Activated CD4-positive, alpha-beta T cell treated with anti-CD3 and anti-CD28 coated beads for 36 hours (primary cell): ENCODE results near the gene MPP2. TPM values are rescaled to one million over a fixed set of nuclear protein-coding genes. Genes with fewer than 3 reads are reported as not detected.

Experiments
- ATAC-seq: fragments of 200-7000 bp; cut with Tn5 transposase; one replicate; pipeline ENCODE4 v1.10.0; 2021; ENCODE audit warnings: mild to moderate bottlenecking, moderate library complexity
- CTCF ChIA-PET: fragments of 350-600 bp; sonication (Branson Sonifier 250); formaldehyde crosslinking; loops from one replicate; lab custom pipeline; 2021; ENCODE audit warnings: antibody characterized with exemption; lab: Charles Lee
- POLR2A ChIA-PET: fragments of 350-600 bp; sonication (Branson Sonifier 250); formaldehyde crosslinking; loops from one replicate; lab custom pipeline; 2021; ENCODE audit warnings: antibody characterized with exemption, inconsistent platforms; lab: Charles Lee
- DNase-seq: peaks from one replicate; pipeline ENCODE4 v3.0.0-alpha.2; 2020
- H3K27ac Mint-ChIP-seq: one replicate; pipeline ENCODE4 v1.8.0; 2021; ENCODE audit warnings: mixed read lengths
- H3K27me3 Mint-ChIP-seq: one replicate; pipeline ENCODE4 v1.8.0; 2021; ENCODE audit warnings: mixed read lengths
- H3K36me3 Mint-ChIP-seq: one replicate; pipeline ENCODE4 v1.8.0; 2021; ENCODE audit warnings: low read depth, mixed read lengths
- H3K4me1 Mint-ChIP-seq: one replicate; pipeline ENCODE4 v1.8.0; 2021; ENCODE audit warnings: mixed read lengths
- H3K4me3 Mint-ChIP-seq: one replicate; pipeline ENCODE4 v1.8.0; 2021; ENCODE audit warnings: mild to moderate bottlenecking, moderate library complexity, mixed read lengths
- H3K9me3 Mint-ChIP-seq: one replicate; pipeline ENCODE4 v1.8.0; 2021; ENCODE audit warnings: low read depth, mixed read lengths
- intact Hi-C, 2 experiments: fragments of 100-400 bp; cut with DNase I in 1 of 2; cut with micrococcal nuclease in 1 of 2; formaldehyde crosslinking; loops; one replicate each; pipeline versions ENCODE4 v1.14.2 to v1.15.1; 2022 to 2024; cut with DNase I, micrococcal nuclease
- total RNA-seq, 2 experiments: library from RNA; stranded (reverse); gene quantifications; one replicate each; pipeline ENCODE4 v1.2.3, GENCODE V29; 2021

The MPP2 gene
- total RNA-seq, 2 experiments from 2014 or later: 1.2 to 1.3 TPM

- H3K36me3 Mint-ChIP-seq: no peaks in the 10 kb centered on the region
- POLR2A ChIA-PET: interaction anchor here (0.5 kb wide), 1 partner anchor 279 kb away, joined by 3 read pairs; no protein-coding TSS in a partner anchor
- no peaks in the 10 kb centered on the region for H3K9me3 Mint-ChIP-seq
- ATAC-seq: peak; percentile 80
- CTCF ChIA-PET: no interaction called here
- intact Hi-C loops: loop anchor here in 1 of 2 experiments (5.0 kb wide), 1 partner anchor 48 kb away; the partner anchor contains the start of gene CFAP97D1
- no peak overlapping the region for H3K27ac Mint-ChIP-seq
- H3K4me3 Mint-ChIP-seq: no peak overlapping the region
- H3K27me3 Mint-ChIP-seq: peaks cover 29% of the 10 kb centered on the region
- DNase-seq: peak; percentile 38
- peaks cover 17% of the 10 kb centered on the region for H3K4me1 Mint-ChIP-seq
Measured at GRCh38 chr17:43830510-43831140, 76.7 kb downstream of the MPP2 start.

GRCh38 chr17:43829738-43830137 lies 77.6 kb downstream of the MPP2 start:
- peaks cover 29% of the 10 kb centered on the region for H3K27me3 Mint-ChIP-seq
- POLR2A ChIA-PET: interaction anchor here (0.5 kb wide), 1 partner anchor 279 kb away, joined by 3 read pairs; no protein-coding TSS in a partner anchor
- H3K9me3 Mint-ChIP-seq: no peaks in the 10 kb centered on the region
- DNase-seq (no peak), ATAC-seq (no peak)
- CTCF ChIA-PET: no interaction called here
- no peak overlapping the region for H3K27ac Mint-ChIP-seq
- intact Hi-C loops: loop anchor here in 1 of 2 experiments (5.0 kb wide), 1 partner anchor 47 kb away; the partner anchor contains the start of gene CFAP97D1
- no peak overlapping the region for H3K4me3 Mint-ChIP-seq
- peaks cover 17% of the 10 kb centered on the region for H3K4me1 Mint-ChIP-seq
- no peaks in the 10 kb centered on the region for H3K36me3 Mint-ChIP-seq

- Mint-ChIP-seq H3K27ac (no peak overlapping the region), H3K27me3 (peaks cover 15% of the 10 kb centered on the region), H3K4me3 (no peak overlapping the region), H3K9me3 (no peaks in the 10 kb centered on the region), H3K4me1 (peaks cover 10% of the 10 kb centered on the region), H3K36me3 (no peaks in the 10 kb centered on the region)
- CTCF ChIA-PET: interaction anchor here (1.4 to 3.1 kb wide), 2 partner anchors 18 to 51 kb away, joined by 3 to 11 read pairs; partner anchors contain the start of gene CD300LG
- intact Hi-C loops: no loop called here
- POLR2A ChIA-PET: no interaction called here
- DNase-seq: no peak
- no peak for ATAC-seq
Measured at GRCh38 chr17:43827596-43827995, 79.7 kb downstream of the MPP2 start.

GRCh38 chr17:43826206-43826605 lies 81.1 kb downstream of the MPP2 start:
- ATAC-seq: no peak
- Mint-ChIP-seq H3K27ac (no peak overlapping the region), H3K9me3 (no peaks in the 10 kb centered on the region), H3K27me3 (peaks cover 5% of the 10 kb centered on the region), H3K36me3 (no peaks in the 10 kb centered on the region), H3K4me3 (no peak overlapping the region), H3K4me1 (peaks cover 8% of the 10 kb centered on the region)
- intact Hi-C loops: no loop called here
- DNase-seq: no peak
- POLR2A ChIA-PET: no interaction called here
- CTCF ChIA-PET: interaction anchor here (3.1 kb wide), 1 partner anchor 20 kb away, joined by 11 read pairs; the partner anchor contains the start of gene CD300LG

- ChIA-PET CTCF (no interaction called here), POLR2A (no interaction called here)
- no peaks in the 10 kb centered on the region for H3K36me3 Mint-ChIP-seq
- peaks cover 4% of the 10 kb centered on the region for H3K4me1 Mint-ChIP-seq
- no peak overlapping the region for H3K4me3 Mint-ChIP-seq
- H3K9me3 Mint-ChIP-seq: no peaks in the 10 kb centered on the region
- ATAC-seq (no peak), DNase-seq (no peak)
- no peak overlapping the region for H3K27ac Mint-ChIP-seq
- no peaks in the 10 kb centered on the region for H3K27me3 Mint-ChIP-seq
- intact Hi-C loops: no loop called here
Measured at GRCh38 chr17:43825567-43825966, 81.8 kb downstream of the MPP2 start.

Other genes with a start within 250 kb of the MPP2 start
- under 1 TPM; 0.34 to 0.65 TPM for gene MEOX1, start 245.6 kb downstream of the MPP2 start, total RNA-seq
- gene SOST, start 148.7 kb downstream of the MPP2 start, total RNA-seq: not detected
- gene DUSP3, start 128.6 kb downstream of the MPP2 start, total RNA-seq: 10 to 100 TPM; 23.4 to 24.8 TPM
- gene CFAP97D1, start 127.1 kb downstream of the MPP2 start, total RNA-seq: not detected
- gene MPP3, start 74.4 kb downstream of the MPP2 start, total RNA-seq: under 1 TPM; 0.37 to 0.41 TPM
- not detected for gene CD300LG, start 60.4 kb downstream of the MPP2 start, total RNA-seq
- not detected for gene PPY, start 34.9 kb upstream of the MPP2 start, total RNA-seq
- gene PYY, start 46.4 kb upstream of the MPP2 start, total RNA-seq: not detected
- 1 to 10 TPM; 1.3 to 1.5 TPM for gene NAGS, start 97.1 kb upstream of the MPP2 start, total RNA-seq
- gene TMEM101, start 107.4 kb upstream of the MPP2 start, total RNA-seq: 10 to 100 TPM; 17.6 to 22.7 TPM
- 100 to 1,000 TPM in 1 of 2 experiments, 10 to 100 TPM in 1; 93.1 to 102 TPM for gene LSM12, start 159.1 kb upstream of the MPP2 start, total RNA-seq
- gene G6PC3, start 163.2 kb upstream of the MPP2 start, total RNA-seq: 10 to 100 TPM; 21.3 to 22.0 TPM
- 10 to 100 TPM; 16.5 to 22.0 TPM for gene HDAC5, start 216.1 kb upstream of the MPP2 start, total RNA-seq
- 10 to 100 TPM; 17.1 to 23.3 TPM for gene HROB, start 234.4 kb upstream of the MPP2 start, total RNA-seq